ENCODE measurements around the gene MOV10L1. TPM values are rescaled to one million over a fixed set of nuclear protein-coding genes. Genes with fewer than 3 reads are reported as not detected.
A peak's percentile ranks its signal among the peaks of the same experiment; 100 is the strongest.
"Not testable (repeated sequence)": the region's sequence is repeated elsewhere in the genome, so short reads cannot be mapped to it uniquely, and the experiment has no call there.

Gene MOV10L1
- total RNA-seq, 4 donors from 2014 or later = 0.13 to 1.7 (median 1.6) TPM; not detected in 1

DNA sequence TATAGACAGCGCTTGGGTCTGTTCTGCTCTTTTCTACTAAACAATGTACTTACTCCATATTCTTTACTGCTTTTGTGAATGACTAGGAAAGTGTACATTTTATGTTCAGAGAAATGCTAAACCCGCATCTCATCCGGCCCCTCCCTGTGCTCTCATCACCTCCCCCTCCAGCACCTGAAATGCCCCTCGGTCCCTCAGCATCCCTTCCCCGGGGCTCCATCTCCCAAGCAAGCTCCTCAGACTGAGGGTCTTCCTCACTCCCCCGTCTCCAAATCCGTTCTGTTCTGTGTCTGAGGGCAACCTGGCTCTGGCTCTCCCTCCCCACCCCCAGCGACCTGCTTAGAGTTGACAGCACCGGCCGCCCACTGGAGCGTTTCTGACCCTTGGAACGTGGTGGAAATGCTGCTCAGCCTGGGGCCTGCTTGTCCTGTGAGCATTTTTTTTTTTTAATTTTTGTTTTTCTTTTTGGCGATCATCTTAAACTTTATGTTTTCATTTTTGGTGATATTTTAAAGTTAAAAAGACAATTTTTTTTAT, 112.4 kb downstream of the MOV10L1 start:
- H3K4me3 ChIP-seq (ENCODE audit: low read depth, poor library complexity, severe bottlenecking) = peak overlapping the region; percentile 44
- no peak for TF ChIP-seq POLR2A (IDR thresholded peaks at IDR 0.05)
- TF ChIP-seq, protein P1, sequence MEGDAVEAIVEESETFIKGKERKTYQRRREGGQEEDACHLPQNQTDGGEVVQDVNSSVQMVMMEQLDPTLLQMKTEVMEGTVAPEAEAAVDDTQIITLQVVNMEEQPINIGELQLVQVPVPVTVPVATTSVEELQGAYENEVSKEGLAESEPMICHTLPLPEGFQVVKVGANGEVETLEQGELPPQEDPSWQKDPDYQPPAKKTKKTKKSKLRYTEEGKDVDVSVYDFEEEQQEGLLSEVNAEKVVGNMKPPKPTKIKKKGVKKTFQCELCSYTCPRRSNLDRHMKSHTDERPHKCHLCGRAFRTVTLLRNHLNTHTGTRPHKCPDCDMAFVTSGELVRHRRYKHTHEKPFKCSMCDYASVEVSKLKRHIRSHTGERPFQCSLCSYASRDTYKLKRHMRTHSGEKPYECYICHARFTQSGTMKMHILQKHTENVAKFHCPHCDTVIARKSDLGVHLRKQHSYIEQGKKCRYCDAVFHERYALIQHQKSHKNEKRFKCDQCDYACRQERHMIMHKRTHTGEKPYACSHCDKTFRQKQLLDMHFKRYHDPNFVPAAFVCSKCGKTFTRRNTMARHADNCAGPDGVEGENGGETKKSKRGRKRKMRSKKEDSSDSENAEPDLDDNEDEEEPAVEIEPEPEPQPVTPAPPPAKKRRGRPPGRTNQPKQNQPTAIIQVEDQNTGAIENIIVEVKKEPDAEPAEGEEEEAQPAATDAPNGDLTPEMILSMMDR (IDR thresholded peaks at IDR 0.05) = no peak
- no peak for DNase-seq (ENCODE audit: low spot score in 2 of 2)
- 62 to 77% methylated on average over 13 of the region's 13 CpGs for WGBS, 2 donors
- intact Hi-C loops (cut with DNase I; ENCODE audit: low total_unique reads) = loop anchor here (10.0 kb wide), 1 partner anchor 47 kb away; no protein-coding TSS in a partner anchor

DNA sequence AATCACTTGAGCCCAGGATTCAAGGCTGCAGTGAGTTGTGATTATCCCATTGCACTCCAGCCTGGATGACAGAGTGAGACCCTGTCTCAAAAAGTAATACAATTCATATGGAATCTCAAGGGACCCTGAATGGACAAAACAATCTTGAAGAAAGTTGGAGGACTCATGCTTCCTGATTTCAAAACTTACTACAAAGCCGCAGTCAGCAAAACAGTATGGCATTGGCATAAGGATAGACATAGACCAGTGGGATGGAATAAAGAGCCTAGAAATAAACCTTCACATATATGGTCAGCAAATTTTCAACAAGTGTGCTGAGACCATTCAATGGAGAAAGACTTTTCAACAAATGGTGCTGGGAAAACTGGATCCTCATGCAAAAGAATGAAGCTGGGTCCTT, 113.5 kb downstream of the MOV10L1 start:
- TF ChIP-seq, protein P1 (IDR thresholded peaks at IDR 0.05) = no peak
- no peak for TF ChIP-seq POLR2A (IDR thresholded peaks at IDR 0.05)
- DNase-seq (ENCODE audit: low spot score in 2 of 2) = no peak
- intact Hi-C loops (cut with DNase I; ENCODE audit: low total_unique reads) = loop anchor here (10.0 kb wide), 1 partner anchor 48 kb away; no protein-coding TSS in a partner anchor
- WGBS, 2 donors = 96 to 98% methylated on average over 1 of the region's 1 CpG
- no peak overlapping the region for H3K4me3 ChIP-seq (ENCODE audit: low read depth, poor library complexity, severe bottlenecking)

DNA sequence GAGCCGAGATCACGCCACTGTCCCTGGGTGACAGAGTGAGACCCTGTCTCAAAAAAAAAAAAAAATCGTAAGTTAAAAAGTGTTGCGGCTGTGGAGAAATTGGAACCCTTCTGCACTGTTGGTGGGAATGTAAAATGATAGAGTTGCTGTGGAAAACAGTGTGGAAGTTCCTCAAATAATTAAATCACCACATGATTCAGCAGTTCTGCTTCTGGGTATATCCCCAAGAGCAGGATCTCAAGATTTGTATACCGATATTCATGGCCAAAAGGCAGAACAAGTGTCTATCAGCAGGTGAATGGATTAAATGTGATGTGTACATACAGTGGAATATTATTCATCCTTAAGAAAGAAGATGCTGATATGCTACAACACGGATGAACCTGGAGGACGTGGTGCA, 114.8 kb downstream of the MOV10L1 start:
- WGBS, 2 donors = 89 to 91% methylated on average over 7 of the region's 7 CpGs
- no peak overlapping the region for H3K4me3 ChIP-seq (ENCODE audit: low read depth, poor library complexity, severe bottlenecking)
- no peak for TF ChIP-seq POLR2A (IDR thresholded peaks at IDR 0.05)
- TF ChIP-seq, protein P1 (IDR thresholded peaks at IDR 0.05) = no peak
- intact Hi-C loops (cut with DNase I; ENCODE audit: low total_unique reads) = loop anchor here (10.0 kb wide), 1 partner anchor 50 kb away; no protein-coding TSS in a partner anchor
- no peak for DNase-seq (ENCODE audit: low spot score in 2 of 2)

- not testable (repeated sequence) for H3K4me3 ChIP-seq (ENCODE audit: low read depth, poor library complexity, severe bottlenecking); DNase-seq (ENCODE audit: low spot score in 2 of 2)
- intact Hi-C loops (cut with DNase I; ENCODE audit: low total_unique reads) = loop anchor here (10.0 kb wide), 1 partner anchor 50 kb away; no protein-coding TSS in a partner anchor
- 84 to 86% methylated on average over 9 of the region's 9 CpGs for WGBS, 2 donors
These were observed 115.2 kb downstream of the MOV10L1 start for GRCh38 chr22:50204998-50205397.

- intact Hi-C loops (cut with DNase I; ENCODE audit: low total_unique reads) = loop anchor here (10.0 kb wide), 1 partner anchor 51 kb away; no protein-coding TSS in a partner anchor
- DNase-seq (ENCODE audit: low spot score in 2 of 2) = peak in 1 of 2 donors; percentile 83
- TF ChIP-seq POLR2A (IDR thresholded peaks at IDR 0.05) = no peak
- TF ChIP-seq, protein P1 (IDR thresholded peaks at IDR 0.05) = no peak
- H3K4me3 ChIP-seq (ENCODE audit: low read depth, poor library complexity, severe bottlenecking) = no peak overlapping the region
- WGBS, 2 donors = 89% methylated on average over 36 to 45 of the region's 45 CpGs
These were observed 116.2 kb downstream of the MOV10L1 start for GRCh38 chr22:50205781-50206569.

- peak in 1 of 2 donors; percentile 82 for DNase-seq (ENCODE audit: low spot score in 2 of 2)
- intact Hi-C loops (cut with DNase I; ENCODE audit: low total_unique reads) = loop anchor here (10.0 kb wide), 1 partner anchor 52 kb away; no protein-coding TSS in a partner anchor
- no peak overlapping the region for H3K4me3 ChIP-seq (ENCODE audit: low read depth, poor library complexity, severe bottlenecking)
- TF ChIP-seq, protein P1 (IDR thresholded peaks at IDR 0.05) = no peak
- no peak for TF ChIP-seq POLR2A (IDR thresholded peaks at IDR 0.05)
- 47 to 57% methylated on average over 9 to 10 of the region's 10 CpGs for WGBS, 2 donors
These were observed 116.8 kb downstream of the MOV10L1 start for GRCh38 chr22:50206599-50206998.

Measured in lower leg skin (tissue), 4 donors.